ENCODE results near the gene MYO3A.

MYO3A gene, protein sequence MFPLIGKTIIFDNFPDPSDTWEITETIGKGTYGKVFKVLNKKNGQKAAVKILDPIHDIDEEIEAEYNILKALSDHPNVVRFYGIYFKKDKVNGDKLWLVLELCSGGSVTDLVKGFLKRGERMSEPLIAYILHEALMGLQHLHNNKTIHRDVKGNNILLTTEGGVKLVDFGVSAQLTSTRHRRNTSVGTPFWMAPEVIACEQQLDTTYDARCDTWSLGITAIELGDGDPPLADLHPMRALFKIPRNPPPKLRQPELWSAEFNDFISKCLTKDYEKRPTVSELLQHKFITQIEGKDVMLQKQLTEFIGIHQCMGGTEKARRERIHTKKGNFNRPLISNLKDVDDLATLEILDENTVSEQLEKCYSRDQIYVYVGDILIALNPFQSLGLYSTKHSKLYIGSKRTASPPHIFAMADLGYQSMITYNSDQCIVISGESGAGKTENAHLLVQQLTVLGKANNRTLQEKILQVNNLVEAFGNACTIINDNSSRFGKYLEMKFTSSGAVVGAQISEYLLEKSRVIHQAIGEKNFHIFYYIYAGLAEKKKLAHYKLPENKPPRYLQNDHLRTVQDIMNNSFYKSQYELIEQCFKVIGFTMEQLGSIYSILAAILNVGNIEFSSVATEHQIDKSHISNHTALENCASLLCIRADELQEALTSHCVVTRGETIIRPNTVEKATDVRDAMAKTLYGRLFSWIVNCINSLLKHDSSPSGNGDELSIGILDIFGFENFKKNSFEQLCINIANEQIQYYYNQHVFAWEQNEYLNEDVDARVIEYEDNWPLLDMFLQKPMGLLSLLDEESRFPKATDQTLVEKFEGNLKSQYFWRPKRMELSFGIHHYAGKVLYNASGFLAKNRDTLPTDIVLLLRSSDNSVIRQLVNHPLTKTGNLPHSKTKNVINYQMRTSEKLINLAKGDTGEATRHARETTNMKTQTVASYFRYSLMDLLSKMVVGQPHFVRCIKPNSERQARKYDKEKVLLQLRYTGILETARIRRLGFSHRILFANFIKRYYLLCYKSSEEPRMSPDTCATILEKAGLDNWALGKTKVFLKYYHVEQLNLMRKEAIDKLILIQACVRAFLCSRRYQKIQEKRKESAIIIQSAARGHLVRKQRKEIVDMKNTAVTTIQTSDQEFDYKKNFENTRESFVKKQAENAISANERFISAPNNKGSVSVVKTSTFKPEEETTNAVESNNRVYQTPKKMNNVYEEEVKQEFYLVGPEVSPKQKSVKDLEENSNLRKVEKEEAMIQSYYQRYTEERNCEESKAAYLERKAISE (N-terminal part only)

GRCh38 chr10:25933653-25934608, at the start of gene MYO3A:
Gene MYO3A, plus strand, starts transcription at chr10:25934229. Its CDS starts 17,882 bp downstream, at chr10:25952111.
- no peak for DNase-seq (ENCODE audit: low read depth)

GRCh38 chr10:25888627-25889026, 45.4 kb upstream of the MYO3A start:
- no peak for DNase-seq (ENCODE audit: low read depth)

- no peak for DNase-seq (ENCODE audit: low read depth)
These were observed 43.0 kb upstream of the MYO3A start for GRCh38 chr10:25890995-25891394.

GRCh38 chr10:25895856-25896255, 38.2 kb upstream of the MYO3A start:
- no peak for DNase-seq (ENCODE audit: low read depth)

DNA sequence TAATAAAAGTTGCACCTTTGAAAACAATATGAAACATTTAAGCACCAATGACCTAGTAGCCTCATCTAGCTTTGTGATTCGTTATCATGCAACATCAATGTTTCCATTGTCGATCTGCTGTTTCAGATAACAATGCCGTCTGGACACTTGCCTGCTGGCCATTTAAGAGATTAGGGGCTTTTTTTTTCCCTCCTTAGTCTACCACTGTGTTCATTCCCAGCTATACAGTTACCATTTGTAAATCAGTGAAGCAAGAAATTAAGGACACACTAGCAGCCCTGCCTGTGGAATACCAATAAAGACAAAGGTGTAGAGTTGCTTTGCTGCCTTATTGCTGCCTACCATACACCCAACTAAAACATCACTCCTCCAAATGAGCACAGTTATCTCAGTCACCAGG, 37.6 kb upstream of the MYO3A start:
- DNase-seq (ENCODE audit: low read depth) = no peak

- DNase-seq (ENCODE audit: low read depth) = no peak
These were observed 34.7 kb upstream of the MYO3A start for GRCh38 chr10:25899304-25899703.

DNA sequence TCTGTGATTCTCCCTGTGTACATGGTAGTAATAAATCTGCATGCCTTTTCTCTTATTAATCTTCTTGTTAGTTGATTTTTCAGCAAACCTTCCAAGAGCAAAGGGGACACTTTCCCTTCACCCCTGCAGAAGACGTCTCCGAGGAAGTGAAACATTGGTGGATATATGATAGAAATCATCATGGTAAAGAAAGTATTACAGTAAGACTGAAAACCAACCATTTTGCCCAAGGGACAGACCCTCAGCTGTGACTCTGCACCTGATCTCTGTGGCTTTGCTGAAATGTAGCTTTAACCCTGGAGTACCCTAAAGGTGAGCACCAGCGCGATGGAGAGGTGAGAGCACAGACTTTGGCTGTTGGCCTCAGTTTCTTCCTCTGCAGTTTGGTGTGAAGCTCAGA, 32.8 kb upstream of the MYO3A start:
- DNase-seq (ENCODE audit: low read depth) = no peak

DNA sequence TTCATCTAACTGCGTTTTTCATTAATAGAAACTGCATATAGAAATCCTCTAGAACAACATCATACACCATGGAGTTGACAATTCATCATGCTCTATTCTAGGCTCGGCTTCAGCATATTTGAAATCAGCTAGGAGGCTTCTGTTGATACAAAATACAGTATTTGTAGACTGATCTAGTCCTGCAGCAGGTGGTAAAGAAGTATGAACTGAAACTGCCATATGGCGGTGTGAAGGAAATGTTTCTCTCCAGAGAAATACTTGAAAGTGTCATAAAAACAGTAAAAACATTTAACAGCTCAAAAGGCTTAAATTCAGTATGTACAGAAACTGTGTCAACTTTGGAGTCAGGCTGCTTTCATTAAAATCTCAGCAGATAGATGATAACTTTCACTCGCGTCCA, 32.0 kb upstream of the MYO3A start:
- no peak for DNase-seq (ENCODE audit: low read depth)

DNA sequence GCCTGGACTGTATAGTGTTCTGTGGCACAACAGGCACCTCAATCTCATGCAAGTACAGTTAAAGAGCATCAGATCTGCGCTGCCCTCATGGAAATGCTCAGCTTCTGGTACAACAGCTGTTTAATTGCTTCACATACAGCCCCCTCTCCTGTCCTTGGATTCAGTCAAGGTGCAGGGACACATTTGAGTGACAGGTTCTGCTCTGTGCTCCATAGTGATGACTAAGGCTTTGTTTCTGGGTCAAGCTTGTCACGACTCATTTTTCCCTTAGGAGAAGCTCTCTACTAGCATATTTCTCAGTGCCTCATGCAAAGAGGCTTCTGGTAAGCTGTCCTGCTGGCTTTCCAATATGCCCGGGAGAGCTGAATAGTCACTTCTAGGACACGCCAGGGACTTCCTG, 26.8 kb upstream of the MYO3A start:
- no peak for DNase-seq (ENCODE audit: low read depth)

DNA sequence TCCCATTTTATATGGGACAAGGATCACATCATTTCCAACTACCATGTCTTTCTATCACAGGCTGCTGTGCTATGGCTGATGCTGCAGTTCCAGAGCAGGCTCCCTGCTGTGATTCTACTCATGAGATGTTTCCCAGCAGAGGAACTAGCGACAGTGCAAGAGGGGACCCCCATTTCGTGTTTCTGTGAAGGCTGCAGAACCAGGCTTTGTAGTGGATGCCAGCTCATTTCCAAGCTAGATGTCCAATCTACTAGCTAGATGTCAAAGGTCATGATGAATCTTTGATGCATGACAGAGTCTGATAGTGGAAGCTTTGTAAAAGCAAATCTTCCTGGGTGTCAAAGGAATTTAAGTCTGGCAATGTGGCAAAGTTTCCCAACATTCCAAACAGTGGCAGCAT, 21.2 kb upstream of the MYO3A start:
- DNase-seq (ENCODE audit: low read depth) = no peak

DNA sequence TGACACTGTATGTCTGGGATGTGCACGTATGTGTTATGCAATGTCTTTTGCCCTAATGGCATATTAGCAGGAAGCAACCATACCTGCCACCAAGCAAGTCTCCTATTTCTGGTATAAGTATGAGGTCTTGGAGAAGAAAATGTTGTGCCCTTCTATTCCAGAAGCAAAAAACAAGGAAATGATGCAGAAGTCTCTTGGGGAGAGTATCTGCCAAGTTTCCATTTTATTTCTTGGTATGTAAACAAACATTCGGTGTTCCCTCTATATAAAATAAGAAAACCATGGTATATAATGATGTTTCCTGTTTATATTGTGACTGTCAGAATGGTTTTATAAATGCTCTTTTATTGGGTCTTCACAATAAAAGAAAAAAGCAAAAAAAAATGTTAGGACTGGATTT, 19.3 kb upstream of the MYO3A start:
- DNase-seq (ENCODE audit: low read depth) = no peak

- no peak for DNase-seq (ENCODE audit: low read depth)
These were observed 651 bp downstream of the MYO3A start for GRCh38 chr10:25934621-25935139.

GRCh38 chr10:25938405-25938804, 4.4 kb downstream of the MYO3A start:
- no peak for DNase-seq (ENCODE audit: low read depth)

DNA sequence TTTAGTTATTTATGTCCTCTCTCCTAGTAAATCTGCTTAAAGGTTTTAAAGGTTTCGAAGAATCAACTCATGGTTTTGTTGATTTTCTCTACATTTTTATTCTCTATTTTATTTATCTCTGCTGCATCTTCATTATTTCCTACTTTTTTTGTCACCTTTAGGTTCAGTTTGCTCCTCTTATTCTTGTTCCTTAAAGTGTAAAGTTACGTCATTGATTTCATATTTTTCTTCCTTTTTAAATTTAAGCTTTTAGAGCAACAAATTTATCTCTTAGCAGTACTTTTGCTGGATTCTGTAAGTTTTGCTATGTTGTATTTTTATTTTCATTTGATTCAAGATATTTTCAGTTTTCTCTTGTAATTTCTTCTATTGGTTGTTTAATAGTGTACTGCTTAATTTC, 10.7 kb downstream of the MYO3A start:
- no peak for DNase-seq (ENCODE audit: low read depth)

GRCh38 chr10:25952857-25953256, 18.8 kb downstream of the MYO3A start:
- DNase-seq (ENCODE audit: low read depth) = no peak

DNA sequence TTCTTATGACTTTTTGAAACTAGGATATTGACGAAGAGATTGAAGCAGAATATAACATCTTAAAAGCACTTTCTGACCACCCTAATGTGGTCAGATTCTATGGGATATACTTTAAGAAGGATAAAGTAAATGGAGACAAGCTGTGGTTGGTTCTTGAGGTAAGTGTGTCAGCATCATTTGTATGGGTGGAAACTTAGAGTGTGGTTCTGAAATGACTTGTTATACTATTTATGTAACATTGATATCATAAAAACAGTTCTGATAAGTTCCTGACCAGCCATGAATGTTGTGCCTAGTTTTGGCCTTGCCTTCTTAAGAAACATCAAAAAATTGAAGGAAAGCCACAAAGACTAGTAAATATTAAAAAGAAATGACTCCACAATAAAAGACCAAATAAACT, 20.8 kb downstream of the MYO3A start:
- no peak for DNase-seq (ENCODE audit: low read depth)

GRCh38 chr10:25959540-25960232, 25.7 kb downstream of the MYO3A start:
- no peak for DNase-seq (ENCODE audit: low read depth)

DNA sequence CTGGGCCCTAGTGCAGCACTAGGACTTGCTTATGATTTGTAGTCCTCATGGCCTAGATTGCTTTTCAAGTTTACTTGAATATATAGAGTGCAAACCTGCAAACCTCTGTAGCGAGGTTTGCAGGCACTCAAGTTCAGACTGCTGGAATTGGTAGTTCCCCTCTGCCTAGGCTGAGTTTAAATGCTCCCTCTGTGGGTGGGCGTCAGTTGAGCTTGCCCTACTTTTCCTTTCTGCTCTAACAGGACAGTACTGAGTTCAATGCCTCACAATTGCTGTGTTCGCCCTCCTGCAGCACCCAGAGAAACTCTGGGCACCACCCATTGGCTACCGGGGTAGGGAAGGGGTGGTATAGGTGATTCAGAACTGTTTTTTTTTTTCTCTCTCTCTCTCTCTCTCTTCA, 31.6 kb downstream of the MYO3A start:
- no peak for DNase-seq (ENCODE audit: low read depth)

DNA sequence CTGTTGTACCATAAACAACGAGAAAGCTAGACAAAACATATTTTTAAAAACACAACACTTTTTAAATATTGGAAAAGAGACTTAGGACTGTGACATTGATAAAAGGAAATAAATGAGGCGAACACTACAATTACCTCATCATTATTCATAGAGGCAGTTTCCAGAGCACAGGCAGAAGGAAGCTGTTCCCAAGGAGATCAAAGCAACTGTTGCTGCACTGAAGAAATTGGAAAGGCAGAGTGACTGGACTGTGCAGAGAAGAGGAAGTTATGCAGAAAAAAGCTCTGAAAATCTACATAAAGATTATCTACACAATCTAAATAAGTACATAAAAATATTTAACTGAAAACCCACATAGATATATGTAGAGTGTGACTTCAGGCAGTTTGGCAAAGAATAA, 32.8 kb downstream of the MYO3A start:
- DNase-seq (ENCODE audit: low read depth) = no peak

- DNase-seq (ENCODE audit: low read depth) = no peak
These were observed 38.6 kb downstream of the MYO3A start for GRCh38 chr10:25972631-25973030.
